ENCODE results near the gene TOX4.

TOX4 gene

DNA sequence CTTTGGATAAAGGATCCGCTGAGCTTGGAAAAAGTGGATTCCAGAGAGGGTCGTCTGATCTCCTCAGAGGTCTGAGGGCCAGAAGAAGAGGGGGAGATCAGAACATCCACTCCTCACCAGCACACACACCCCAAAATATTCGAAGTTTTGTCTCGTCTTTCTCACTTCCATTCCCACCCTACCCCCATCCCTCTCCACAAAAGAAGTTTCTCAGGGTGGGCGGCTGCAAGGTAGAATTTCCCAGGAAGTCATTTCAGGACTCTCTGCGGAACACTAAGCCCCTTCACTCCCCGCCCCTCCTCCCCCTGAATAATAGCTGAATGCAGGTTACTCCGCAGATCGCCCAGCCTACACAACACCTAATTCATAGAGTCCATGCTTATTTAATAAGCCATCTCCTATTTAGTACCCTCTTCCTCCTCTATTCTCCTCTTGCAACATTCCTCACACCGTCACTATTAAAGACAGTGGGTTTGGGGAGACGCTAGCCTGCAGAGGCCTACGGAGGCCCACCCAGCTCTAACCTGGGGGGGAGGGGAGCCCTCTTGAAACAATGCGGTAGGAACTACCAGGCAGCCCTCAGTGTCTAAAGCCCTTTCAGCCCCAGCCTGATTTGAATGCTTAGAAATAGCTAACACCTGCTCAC, 49.8 kb downstream of the TOX4 start:
- no peak for DNase-seq
- H3K4me3 ChIP-seq (ENCODE audit: low read depth, low read length) = peak overlapping the region; percentile 76
- no peaks in the 10 kb centered on the region for H3K36me3 ChIP-seq
- H3K4me1 ChIP-seq = no peaks in the 10 kb centered on the region
- TF ChIP-seq, protein P1, sequence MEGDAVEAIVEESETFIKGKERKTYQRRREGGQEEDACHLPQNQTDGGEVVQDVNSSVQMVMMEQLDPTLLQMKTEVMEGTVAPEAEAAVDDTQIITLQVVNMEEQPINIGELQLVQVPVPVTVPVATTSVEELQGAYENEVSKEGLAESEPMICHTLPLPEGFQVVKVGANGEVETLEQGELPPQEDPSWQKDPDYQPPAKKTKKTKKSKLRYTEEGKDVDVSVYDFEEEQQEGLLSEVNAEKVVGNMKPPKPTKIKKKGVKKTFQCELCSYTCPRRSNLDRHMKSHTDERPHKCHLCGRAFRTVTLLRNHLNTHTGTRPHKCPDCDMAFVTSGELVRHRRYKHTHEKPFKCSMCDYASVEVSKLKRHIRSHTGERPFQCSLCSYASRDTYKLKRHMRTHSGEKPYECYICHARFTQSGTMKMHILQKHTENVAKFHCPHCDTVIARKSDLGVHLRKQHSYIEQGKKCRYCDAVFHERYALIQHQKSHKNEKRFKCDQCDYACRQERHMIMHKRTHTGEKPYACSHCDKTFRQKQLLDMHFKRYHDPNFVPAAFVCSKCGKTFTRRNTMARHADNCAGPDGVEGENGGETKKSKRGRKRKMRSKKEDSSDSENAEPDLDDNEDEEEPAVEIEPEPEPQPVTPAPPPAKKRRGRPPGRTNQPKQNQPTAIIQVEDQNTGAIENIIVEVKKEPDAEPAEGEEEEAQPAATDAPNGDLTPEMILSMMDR (IDR thresholded peaks at IDR 0.05; ENCODE audit: low read depth, low read length) = no peak
- H3K9me3 ChIP-seq = no peaks in the 10 kb centered on the region
- peaks cover 8% of the 10 kb centered on the region; the same call in 1 of the 2 replicates for H3K27me3 ChIP-seq

DNA sequence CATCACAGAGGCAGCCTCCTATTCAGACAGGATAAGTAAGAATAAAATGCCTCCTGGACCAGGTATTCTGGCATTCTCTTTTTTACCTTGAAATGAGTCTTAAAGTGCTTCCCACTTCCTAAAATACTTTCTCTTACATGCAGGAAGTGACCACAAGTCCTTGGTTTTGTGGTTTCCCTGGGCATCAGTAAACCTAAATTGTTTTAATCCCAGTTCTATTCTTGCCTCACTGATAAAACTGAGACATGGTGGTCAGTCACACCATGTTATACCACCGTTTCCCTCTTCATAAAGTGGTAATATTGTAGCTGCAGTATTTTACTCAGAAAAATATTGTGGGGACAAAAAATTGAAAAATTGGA, 50.3 kb downstream of the TOX4 start:
- peaks cover 8% of the 10 kb centered on the region; the same call in 1 of the 2 replicates for H3K27me3 ChIP-seq
- no peaks in the 10 kb centered on the region for H3K9me3 ChIP-seq
- no peaks in the 10 kb centered on the region for H3K36me3 ChIP-seq
- H3K4me1 ChIP-seq = no peaks in the 10 kb centered on the region
- no peak overlapping the region for H3K4me3 ChIP-seq (ENCODE audit: low read depth, low read length)
- DNase-seq = no peak
- TF ChIP-seq, protein P1 (IDR thresholded peaks at IDR 0.05; ENCODE audit: low read depth, low read length) = no peak

DNA sequence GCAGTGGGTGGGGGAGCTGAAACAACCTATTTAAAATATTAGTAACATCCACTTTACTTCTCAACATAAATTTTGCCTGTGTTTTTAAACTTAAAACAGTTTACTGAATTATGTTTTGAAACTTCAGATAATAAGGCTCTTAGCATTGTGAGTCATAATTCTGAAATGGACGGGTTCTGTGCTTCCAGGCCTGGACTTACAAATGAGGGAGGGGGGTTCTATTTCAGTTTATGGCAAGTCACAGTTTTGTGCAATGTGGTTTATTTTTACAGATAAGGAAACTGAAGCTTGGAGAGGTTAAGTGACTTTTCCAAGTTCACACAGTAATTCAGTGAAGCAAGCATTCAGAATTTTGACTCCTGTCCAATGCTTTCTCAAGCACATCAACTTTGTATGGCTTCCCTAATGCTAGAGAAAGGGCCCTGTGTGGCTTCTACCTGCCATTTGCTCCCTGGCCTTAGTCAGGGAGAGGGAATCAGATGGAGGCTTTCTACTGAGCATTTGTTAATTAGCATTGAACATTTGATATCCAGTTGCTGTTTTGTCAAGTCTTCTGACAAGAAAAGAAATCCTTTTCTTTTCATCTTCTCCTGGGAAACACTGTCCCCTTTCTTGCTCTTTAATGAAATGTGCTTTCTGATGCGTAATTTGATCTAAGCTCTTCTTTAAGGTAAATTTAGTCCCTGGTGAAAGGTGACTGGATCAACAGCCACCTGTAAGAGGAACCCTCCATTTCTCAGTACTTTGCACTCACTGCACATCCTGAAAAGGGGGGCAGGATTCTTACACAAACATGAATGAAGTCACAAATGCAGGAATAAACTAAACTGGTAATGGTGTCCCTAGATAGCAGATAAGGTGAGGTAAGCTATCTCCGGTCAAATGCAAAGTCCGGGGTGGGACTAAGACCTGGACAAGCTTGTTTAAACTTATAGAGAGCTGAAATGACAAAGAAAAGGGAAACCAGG, 51.7 kb downstream of the TOX4 start:
- H3K36me3 ChIP-seq = no peaks in the 10 kb centered on the region
- no peaks in the 10 kb centered on the region for H3K4me1 ChIP-seq
- DNase-seq = no peak
- H3K27me3 ChIP-seq = peaks cover 16% of the 10 kb centered on the region
- H3K9me3 ChIP-seq = no peaks in the 10 kb centered on the region
- TF ChIP-seq, protein P1 (IDR thresholded peaks at IDR 0.05; ENCODE audit: low read depth, low read length) = no peak
- H3K4me3 ChIP-seq (ENCODE audit: low read depth, low read length) = no peak overlapping the region

DNA sequence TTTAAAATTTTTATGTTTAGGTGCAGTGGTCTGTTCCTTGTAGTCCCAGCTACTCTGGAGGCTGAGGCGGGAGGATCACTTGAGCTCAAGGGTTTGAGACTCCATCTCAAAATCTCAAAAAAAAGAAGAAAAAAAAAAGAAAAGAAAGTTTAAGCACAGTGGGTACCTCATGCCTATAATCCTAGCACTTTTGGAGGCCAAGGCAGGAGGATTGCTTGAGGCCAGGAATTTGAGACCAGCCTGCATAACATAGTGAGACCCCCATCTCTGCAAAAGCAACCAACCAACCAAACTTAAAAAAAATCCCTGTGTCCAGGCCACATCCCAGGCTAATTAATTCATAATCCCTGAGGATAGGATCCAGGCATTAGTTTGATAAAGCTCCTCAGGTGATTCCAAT, 52.5 kb downstream of the TOX4 start:
- TF ChIP-seq, protein P1 (IDR thresholded peaks at IDR 0.05; ENCODE audit: low read depth, low read length) = no peak
- Histone ChIP-seq H3K4me3 (ENCODE audit: low read depth, low read length) (no peak overlapping the region), H3K4me1 (no peaks in the 10 kb centered on the region), H3K36me3 (no peaks in the 10 kb centered on the region), H3K9me3 (no peaks in the 10 kb centered on the region), H3K27me3 (peaks cover 24% of the 10 kb centered on the region)
- DNase-seq = no peak

DNA sequence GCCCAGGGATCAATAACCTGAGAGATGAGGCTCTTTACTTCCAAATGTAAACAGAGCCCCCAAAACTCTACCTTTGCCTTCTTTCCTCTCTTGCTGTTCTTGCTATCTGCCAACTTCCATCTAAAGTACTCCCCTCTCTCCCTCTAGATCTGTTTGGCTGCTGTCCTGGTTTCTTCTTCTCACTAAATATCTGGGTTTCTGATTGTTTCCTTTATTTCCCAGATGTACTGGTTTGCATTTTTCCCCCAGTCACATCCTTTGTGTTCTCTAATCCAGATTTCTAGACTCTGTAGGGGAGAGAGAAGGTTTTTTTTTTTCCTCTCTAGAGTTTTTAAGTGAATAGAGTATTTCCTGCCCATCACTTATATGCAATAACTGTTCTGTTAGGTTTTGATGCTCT, 56.3 kb downstream of the TOX4 start:
- H3K4me1 ChIP-seq = no peaks in the 10 kb centered on the region
- peaks cover 60% of the 10 kb centered on the region for H3K27me3 ChIP-seq
- no peaks in the 10 kb centered on the region for H3K36me3 ChIP-seq
- TF ChIP-seq, protein P1 (IDR thresholded peaks at IDR 0.05; ENCODE audit: low read depth, low read length) = no peak
- no peak overlapping the region for H3K4me3 ChIP-seq (ENCODE audit: low read depth, low read length)
- H3K9me3 ChIP-seq = no peaks in the 10 kb centered on the region
- no peak for DNase-seq

DNA sequence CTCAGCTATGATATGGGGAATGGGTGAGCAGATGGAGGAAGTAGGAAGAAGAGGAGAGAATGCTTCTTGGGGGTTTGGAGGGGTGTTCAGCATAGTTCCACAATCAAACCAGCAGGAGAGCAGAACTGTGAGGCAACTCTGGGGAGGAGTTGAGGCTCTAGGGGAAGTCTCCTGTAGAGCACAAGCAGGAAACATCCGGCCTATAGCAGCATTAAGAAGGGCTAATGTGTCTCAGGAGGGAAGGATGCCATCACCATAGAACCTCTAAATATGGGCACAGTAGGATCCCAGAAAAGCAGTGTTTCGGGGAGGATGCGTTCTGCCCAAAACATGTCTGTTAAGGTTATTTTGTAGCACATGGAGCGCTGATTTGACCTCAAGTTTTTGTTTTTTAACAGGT, 57.6 kb downstream of the TOX4 start:
- no peaks in the 10 kb centered on the region for H3K36me3 ChIP-seq
- peaks cover 63% of the 10 kb centered on the region for H3K27me3 ChIP-seq
- no peaks in the 10 kb centered on the region for H3K4me1 ChIP-seq
- TF ChIP-seq, protein P1 (IDR thresholded peaks at IDR 0.05; ENCODE audit: low read depth, low read length) = no peak
- no peak for DNase-seq
- no peaks in the 10 kb centered on the region for H3K9me3 ChIP-seq
- no peak overlapping the region for H3K4me3 ChIP-seq (ENCODE audit: low read depth, low read length)

Data from BE2C (cell line).